ENCODE results near the gene FAAP20. TPM values are rescaled to one million over a fixed set of nuclear protein-coding genes. Genes with fewer than 3 reads are reported as not detected.
A peak's percentile ranks its signal among the peaks of the same experiment; 100 is the strongest.

FAAP20 gene
- total and polyA plus RNA-seq, 9 of the 15 experiments (the other 6 are each of a cell fraction or from before 2014, with no cell fraction given): 0.58 to 143 (median 9.9) TPM

GRCh38 chr1:2230781-2231531 is 36.4 kb upstream of the FAAP20 start (continued):
- TF ChIP-seq ZNF398 (CRISPR knock-in tag; IDR thresholded peaks at IDR 0.05): no peak
- TF ChIP-seq CXXC5 (CRISPR knock-in tag; IDR thresholded peaks at IDR 0.05): peak; percentile 23
- TF ChIP-seq ZBTB2 (IDR thresholded peaks at IDR 0.05): peak; percentile 14; the same call in 1 of the 2 replicates
- peak; percentile 58; the same call in 1 of the 2 replicates for TF ChIP-seq ZNF589 (CRISPR knock-in tag; IDR thresholded peaks at IDR 0.05; ENCODE audit: low read depth)
- TF ChIP-seq MAFF (IDR thresholded peaks at IDR 0.05; ENCODE audit: low read length): no peak
- TF ChIP-seq ZZZ3 (IDR thresholded peaks at IDR 0.05): no peak
- TF ChIP-seq ZNF76 (CRISPR knock-in tag; IDR thresholded peaks at IDR 0.05; ENCODE audit: borderline replicate concordance): no peak
- TF ChIP-seq ELF1 (tag; IDR thresholded peaks at IDR 0.05): no peak
- peak; percentile 44 for TF ChIP-seq BHLHE40 (IDR thresholded peaks at IDR 0.05; ENCODE audit: low read length)
- TF ChIP-seq L3MBTL2 (IDR thresholded peaks at IDR 0.05): peak; percentile 63; the same call in 1 of the 2 replicates
- peak; percentile 34; the same call in 1 of the 2 replicates for TF ChIP-seq MAX (CRISPR knock-in tag; IDR thresholded peaks at IDR 0.05)
- TF ChIP-seq CHD4 (IDR thresholded peaks at IDR 0.05; ENCODE audit: insufficient read depth, insufficient replicate concordance, low read depth, low read length, poor library complexity, severe bottlenecking): peak; percentile 5
- peak; percentile 59 for TF ChIP-seq CREM (IDR thresholded peaks at IDR 0.05; ENCODE audit: low read depth)
- 0 out of 2 replicates have a peak, but pooled peaks have one; percentile 25 for TF ChIP-seq SMAD4 (CRISPR knock-in tag; conservative IDR thresholded peaks at IDR 0.05)
